Measurements from ENCODE around the gene STK36. TPM values are rescaled to one million over a fixed set of nuclear protein-coding genes. Genes with fewer than 3 reads are reported as not detected.

Gene STK36
- total RNA-seq, 1 experiment from 2014 or later: 20.7 TPM

DNA sequence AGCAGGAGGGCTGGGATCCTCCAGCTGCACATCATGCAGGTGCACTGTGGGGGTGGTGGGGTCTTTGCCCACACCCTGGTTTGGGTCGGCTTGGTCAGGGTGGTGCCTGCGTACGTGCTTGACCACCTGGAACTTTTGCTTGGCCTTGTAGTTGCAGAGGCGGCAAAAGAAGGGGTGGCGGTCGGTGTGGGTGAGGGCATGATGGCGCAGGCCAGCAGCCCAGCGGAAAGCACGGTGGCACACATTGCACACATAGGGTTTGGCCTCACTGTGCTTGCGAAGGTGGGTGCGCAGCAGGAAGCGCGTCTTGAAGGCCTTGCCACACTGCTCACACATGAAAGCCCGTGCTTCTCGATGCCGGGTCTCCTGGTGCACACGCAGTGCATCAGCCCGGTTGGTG, 33.5 kb upstream of the STK36 start:
- intact Hi-C loops (cut with micrococcal nuclease): no loop called here
- no peaks in the 10 kb centered on the region for H3K9me3 Mint-ChIP-seq (ENCODE audit: unreplicated experiment)
- no peak overlapping the region for H3K27ac Mint-ChIP-seq (ENCODE audit: low read depth, unreplicated experiment)
- ChIA-PET CTCF (interaction anchor here (0.8 to 1.3 kb wide), 2 partner anchors 10 to 19 kb away, joined by 4 read pairs; no protein-coding TSS in a partner anchor), POLR2A (no interaction called here)
- TF ChIP-seq, protein P1, sequence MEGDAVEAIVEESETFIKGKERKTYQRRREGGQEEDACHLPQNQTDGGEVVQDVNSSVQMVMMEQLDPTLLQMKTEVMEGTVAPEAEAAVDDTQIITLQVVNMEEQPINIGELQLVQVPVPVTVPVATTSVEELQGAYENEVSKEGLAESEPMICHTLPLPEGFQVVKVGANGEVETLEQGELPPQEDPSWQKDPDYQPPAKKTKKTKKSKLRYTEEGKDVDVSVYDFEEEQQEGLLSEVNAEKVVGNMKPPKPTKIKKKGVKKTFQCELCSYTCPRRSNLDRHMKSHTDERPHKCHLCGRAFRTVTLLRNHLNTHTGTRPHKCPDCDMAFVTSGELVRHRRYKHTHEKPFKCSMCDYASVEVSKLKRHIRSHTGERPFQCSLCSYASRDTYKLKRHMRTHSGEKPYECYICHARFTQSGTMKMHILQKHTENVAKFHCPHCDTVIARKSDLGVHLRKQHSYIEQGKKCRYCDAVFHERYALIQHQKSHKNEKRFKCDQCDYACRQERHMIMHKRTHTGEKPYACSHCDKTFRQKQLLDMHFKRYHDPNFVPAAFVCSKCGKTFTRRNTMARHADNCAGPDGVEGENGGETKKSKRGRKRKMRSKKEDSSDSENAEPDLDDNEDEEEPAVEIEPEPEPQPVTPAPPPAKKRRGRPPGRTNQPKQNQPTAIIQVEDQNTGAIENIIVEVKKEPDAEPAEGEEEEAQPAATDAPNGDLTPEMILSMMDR (IDR thresholded peaks at IDR 0.05; ENCODE audit: unreplicated experiment): no peak
- no TSS peak for BruUV-seq (replicated peaks)
- no peak for DNase-seq (ENCODE audit: unreplicated experiment)
- H3K4me1 Mint-ChIP-seq (ENCODE audit: insufficient read depth, unreplicated experiment): no peaks in the 10 kb centered on the region
- H3K4me3 Mint-ChIP-seq (ENCODE audit: unreplicated experiment): no peak overlapping the region
- H3K27me3 Mint-ChIP-seq (ENCODE audit: insufficient read depth, unreplicated experiment): no peaks in the 10 kb centered on the region
- peaks cover 72% of the 10 kb centered on the region for H3K36me3 Mint-ChIP-seq (ENCODE audit: insufficient read depth, unreplicated experiment)

DNA sequence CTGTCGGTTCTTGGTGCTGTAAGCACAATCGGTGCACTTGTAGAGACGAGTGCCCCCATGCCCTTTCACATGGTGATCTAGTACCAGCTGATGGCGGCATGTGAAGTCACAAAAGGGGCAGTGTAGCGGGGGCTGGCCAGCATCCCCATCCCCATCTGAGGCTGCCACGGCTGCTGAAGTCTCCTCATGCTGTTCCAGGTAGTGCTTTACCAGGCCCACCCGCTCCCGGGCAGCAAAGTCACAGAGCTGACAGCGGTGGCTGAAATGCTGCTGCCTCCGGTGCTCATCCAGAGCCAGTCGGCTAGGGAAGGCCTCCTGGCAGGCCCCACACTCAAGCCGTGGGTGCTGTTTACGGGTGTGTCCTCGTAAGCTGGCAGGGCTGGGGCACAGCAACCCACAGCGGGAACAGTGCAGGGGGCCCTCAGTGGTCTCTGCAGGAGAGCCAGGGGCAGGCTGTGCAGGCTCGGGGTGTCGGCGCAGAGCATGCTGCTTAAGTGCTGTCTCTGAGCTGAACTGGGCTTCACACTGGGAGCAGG, 29.7 kb upstream of the STK36 start:
- Mint-ChIP-seq H3K4me1 (ENCODE audit: insufficient read depth, unreplicated experiment) (no peaks in the 10 kb centered on the region), H3K36me3 (ENCODE audit: insufficient read depth, unreplicated experiment) (peaks cover 79% of the 10 kb centered on the region), H3K27ac (ENCODE audit: low read depth, unreplicated experiment) (no peak overlapping the region), H3K9me3 (ENCODE audit: unreplicated experiment) (no peaks in the 10 kb centered on the region), H3K4me3 (ENCODE audit: unreplicated experiment) (no peak overlapping the region), H3K27me3 (ENCODE audit: insufficient read depth, unreplicated experiment) (no peaks in the 10 kb centered on the region)
- ChIA-PET POLR2A (no interaction called here), CTCF (interaction anchor here (0.6 to 2.0 kb wide), 3 partner anchors 8 to 699 kb away, joined by 3 to 6 read pairs (median 3); no protein-coding TSS in a partner anchor)
- intact Hi-C loops (cut with micrococcal nuclease): no loop called here
- no TSS peak for BruUV-seq (replicated peaks)
- no peak for DNase-seq (ENCODE audit: unreplicated experiment)
- TF ChIP-seq, protein P1 (IDR thresholded peaks at IDR 0.05; ENCODE audit: unreplicated experiment): no peak

DNA sequence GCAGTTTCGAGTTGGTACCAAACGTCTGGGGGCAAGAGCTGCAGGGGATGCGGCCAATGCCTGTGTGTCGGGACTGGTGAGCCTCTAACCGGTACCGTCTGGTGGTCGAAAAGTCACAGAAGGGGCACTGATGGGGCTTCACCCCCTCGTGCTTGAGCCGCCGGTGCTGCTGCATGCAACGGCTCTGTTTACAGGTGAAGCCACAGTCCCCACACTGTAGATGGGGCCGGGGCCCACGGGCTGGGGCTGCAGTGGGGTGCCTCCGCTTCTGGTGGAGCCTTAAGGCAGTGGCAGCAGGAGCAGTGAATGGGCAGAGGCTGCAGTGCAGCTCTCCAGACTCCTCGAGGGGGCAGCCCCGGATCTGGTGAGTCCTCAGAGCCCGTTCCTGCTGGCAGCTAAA, 29.1 kb upstream of the STK36 start:
- Mint-ChIP-seq H3K9me3 (ENCODE audit: unreplicated experiment) (no peaks in the 10 kb centered on the region), H3K27ac (ENCODE audit: low read depth, unreplicated experiment) (no peak overlapping the region), H3K36me3 (ENCODE audit: insufficient read depth, unreplicated experiment) (peaks cover 80% of the 10 kb centered on the region), H3K27me3 (ENCODE audit: insufficient read depth, unreplicated experiment) (no peaks in the 10 kb centered on the region), H3K4me3 (ENCODE audit: unreplicated experiment) (no peak overlapping the region), H3K4me1 (ENCODE audit: insufficient read depth, unreplicated experiment) (no peaks in the 10 kb centered on the region)
- TF ChIP-seq, protein P1 (IDR thresholded peaks at IDR 0.05; ENCODE audit: unreplicated experiment): no peak
- no peak for DNase-seq (ENCODE audit: unreplicated experiment)
- ChIA-PET POLR2A (no interaction called here), CTCF (interaction anchor here (1.2 to 2.0 kb wide), 3 partner anchors 14 to 45 kb away, joined by 4 to 6 read pairs (median 4); partner anchors contain the start of genes BCS1L and ZNF142)
- intact Hi-C loops (cut with micrococcal nuclease): no loop called here
- BruUV-seq (replicated peaks): no TSS peak

DNA sequence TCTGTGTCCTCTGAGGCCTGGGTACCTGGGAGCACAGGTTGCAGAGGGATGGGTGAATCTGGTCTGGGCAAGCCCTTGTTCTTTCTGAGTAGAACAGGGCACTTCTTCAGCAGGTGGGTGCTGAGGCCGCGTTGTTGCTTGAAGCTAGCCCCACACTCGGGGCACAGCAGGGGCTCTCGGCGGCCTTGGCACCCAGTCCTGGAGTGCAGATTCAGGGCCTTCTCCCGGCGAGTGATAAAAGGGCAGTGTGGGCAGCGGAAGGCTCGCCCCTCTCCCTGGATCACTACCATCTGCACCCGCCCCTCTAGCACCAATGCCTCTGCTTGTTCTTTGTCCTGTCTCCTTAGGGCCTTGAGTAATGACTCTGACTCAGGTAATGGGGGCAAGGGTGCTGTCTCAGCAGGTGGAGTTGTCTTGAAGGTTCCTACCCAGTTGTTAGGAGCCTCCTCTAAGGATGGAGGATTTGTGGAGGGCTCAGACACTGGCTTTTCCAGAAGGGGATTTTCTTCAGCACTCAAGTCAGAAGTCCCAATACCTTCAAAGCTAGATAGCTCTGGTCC, 28.1 kb upstream of the STK36 start:
- Mint-ChIP-seq H3K4me3 (ENCODE audit: unreplicated experiment) (no peak overlapping the region), H3K27ac (ENCODE audit: low read depth, unreplicated experiment) (peak overlapping the region; percentile 7), H3K4me1 (ENCODE audit: insufficient read depth, unreplicated experiment) (no peaks in the 10 kb centered on the region), H3K9me3 (ENCODE audit: unreplicated experiment) (no peaks in the 10 kb centered on the region), H3K36me3 (ENCODE audit: insufficient read depth, unreplicated experiment) (peaks cover 80% of the 10 kb centered on the region), H3K27me3 (ENCODE audit: insufficient read depth, unreplicated experiment) (no peaks in the 10 kb centered on the region)
- ChIA-PET POLR2A (no interaction called here), CTCF (interaction anchor here (0.9 to 2.0 kb wide), 4 partner anchors 15 to 104 kb away, joined by 3 to 6 read pairs (median 4); partner anchors contain the start of genes BCS1L and ZNF142)
- DNase-seq (ENCODE audit: unreplicated experiment): no peak
- TF ChIP-seq, protein P1 (IDR thresholded peaks at IDR 0.05; ENCODE audit: unreplicated experiment): no peak
- intact Hi-C loops (cut with micrococcal nuclease): no loop called here
- TSS peak; percentile 12 for BruUV-seq (replicated peaks)

Data from MCF 10A (cell line).